DND-41 (cell line): ENCODE results near the gene PTPRK.

Experiments
- EZH2 ChIP-seq: IDR thresholded peaks from 3 replicates; pipeline ENCODE4 v1.6.1; 2012; ENCODE audit warnings: borderline replicate concordance, low read depth, mild to moderate bottlenecking, moderate library complexity, low read length, inconsistent platforms; ENCODE audit not compliant: severe bottlenecking
- TF ChIP-seq, protein P1 (sequence below): IDR thresholded peaks from 2 replicates; pipeline ENCODE4 v1.5.1; 2012; ENCODE audit warnings: borderline replicate concordance, low read length, moderate library complexity, mild to moderate bottlenecking; ENCODE audit not compliant: poor library complexity, severe bottlenecking; ENCODE audit errors: extremely low read depth

DNA sequence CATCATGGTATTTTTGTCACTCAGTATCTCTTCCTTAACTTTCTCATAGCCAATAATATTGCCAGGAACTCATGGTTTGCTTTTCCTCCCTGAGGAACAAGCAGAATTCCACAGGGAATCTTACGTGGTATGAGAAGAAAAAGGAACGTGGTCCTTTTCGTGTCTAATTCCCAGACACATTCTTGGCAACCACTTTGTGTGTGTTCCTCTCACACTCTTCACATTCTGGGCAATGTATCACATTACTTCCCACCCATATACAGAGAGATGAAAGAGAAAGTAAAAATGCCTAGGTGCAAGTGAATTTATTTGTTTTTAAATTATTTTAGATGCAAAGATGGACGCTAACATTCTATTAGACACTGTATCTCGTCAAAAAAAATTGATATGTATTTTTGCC is 102.7 kb downstream of the PTPRK start:
- TF ChIP-seq, protein P1, sequence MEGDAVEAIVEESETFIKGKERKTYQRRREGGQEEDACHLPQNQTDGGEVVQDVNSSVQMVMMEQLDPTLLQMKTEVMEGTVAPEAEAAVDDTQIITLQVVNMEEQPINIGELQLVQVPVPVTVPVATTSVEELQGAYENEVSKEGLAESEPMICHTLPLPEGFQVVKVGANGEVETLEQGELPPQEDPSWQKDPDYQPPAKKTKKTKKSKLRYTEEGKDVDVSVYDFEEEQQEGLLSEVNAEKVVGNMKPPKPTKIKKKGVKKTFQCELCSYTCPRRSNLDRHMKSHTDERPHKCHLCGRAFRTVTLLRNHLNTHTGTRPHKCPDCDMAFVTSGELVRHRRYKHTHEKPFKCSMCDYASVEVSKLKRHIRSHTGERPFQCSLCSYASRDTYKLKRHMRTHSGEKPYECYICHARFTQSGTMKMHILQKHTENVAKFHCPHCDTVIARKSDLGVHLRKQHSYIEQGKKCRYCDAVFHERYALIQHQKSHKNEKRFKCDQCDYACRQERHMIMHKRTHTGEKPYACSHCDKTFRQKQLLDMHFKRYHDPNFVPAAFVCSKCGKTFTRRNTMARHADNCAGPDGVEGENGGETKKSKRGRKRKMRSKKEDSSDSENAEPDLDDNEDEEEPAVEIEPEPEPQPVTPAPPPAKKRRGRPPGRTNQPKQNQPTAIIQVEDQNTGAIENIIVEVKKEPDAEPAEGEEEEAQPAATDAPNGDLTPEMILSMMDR, result no peak
- no peak for TF ChIP-seq EZH2
